ENCODE measurements around the gene CPE.
"Not testable (repeated sequence)": the region's sequence is repeated elsewhere in the genome, so short reads cannot be mapped to it uniquely, and the experiment has no call there.

The CPE gene

GRCh38 chr4:165378745-165379677 is at the start of gene CPE:
Gene CPE, plus strand, starts transcription at chr4:165379008. Its CDS starts 214 bp downstream, at chr4:165379222.
- DNase-seq (ENCODE audit: low read depth in 1 of 2, low spot score in 1 of 2) = peak; percentile 5 to 37

- no peak for DNase-seq (ENCODE audit: low read depth in 1 of 2, low spot score in 1 of 2)
Observed at GRCh38 chr4:165330071-165330470, 48.7 kb upstream of the CPE start.

DNA sequence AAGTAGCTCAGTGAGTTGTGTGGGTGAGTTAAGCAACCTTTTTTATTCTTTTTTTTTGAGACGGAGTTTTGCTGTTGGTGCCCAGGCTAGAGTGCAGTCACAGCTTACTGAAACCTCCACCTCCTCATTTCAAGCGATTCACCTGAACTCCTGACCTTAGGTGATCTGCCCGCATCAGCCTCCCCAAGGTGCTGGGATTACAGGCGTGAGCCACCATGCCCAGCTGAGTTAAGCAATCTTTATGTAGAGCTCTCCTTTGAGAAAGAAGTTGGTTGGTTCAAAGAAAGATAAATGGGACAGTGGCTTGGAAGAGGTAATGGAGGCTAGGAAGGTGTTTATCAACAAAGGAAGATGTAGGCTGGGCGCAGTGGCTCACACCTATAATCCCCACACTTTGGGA is 48.1 kb upstream of the CPE start:
- DNase-seq (ENCODE audit: low read depth in 1 of 2, low spot score in 1 of 2) = no peak

GRCh38 chr4:165331359-165331758 is 47.4 kb upstream of the CPE start:
- no peak for DNase-seq (ENCODE audit: low read depth in 1 of 2, low spot score in 1 of 2)

- no peak for DNase-seq (ENCODE audit: low read depth in 1 of 2, low spot score in 1 of 2)
Observed at GRCh38 chr4:165331823-165332222, 47.0 kb upstream of the CPE start.

DNA sequence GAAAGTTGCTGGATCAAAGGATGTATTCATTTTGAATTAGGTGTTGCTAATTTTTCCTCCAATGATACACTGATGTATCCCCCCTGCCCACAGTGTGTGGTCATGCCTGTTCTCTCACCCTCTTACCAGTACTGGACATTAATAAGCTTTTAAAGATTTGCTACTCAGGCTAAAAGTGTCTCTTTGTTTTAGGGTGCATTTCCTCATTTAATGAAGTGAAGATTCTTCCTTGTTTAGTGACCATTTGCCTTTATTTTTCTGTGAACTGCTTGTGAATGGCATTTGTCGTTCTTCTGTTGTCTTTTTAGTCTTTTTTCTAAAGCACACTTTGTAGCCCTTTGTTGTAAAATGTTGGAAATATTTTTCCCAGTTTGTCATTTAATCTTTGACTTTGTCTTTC is 46.3 kb upstream of the CPE start:
- no peak for DNase-seq (ENCODE audit: low read depth in 1 of 2, low spot score in 1 of 2)

DNA sequence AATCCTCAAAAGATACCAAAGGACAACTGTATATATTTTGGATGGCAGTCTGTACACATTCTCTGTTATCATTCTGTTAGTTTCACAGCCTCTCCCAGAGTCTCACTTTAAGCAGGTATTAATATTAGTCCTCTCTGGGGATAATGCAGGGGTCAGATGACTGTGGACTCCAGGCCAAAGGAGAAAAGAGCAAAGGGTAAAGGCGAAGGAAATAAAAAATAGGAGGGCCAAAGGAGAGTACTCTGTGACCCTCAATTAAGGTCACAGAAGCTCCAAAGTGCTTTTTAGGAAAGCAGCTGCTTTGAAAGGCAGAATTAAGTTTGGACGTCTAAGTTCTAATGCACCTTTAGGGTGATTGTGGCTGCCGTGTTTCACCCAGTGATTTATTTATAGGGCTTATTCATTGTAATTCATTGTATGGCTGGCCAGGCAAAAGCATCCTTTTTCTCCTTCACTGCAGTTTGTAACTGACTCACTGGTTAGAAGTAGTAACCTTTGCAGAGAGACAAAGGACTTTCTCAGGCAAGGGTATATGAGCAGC is 43.6 kb upstream of the CPE start:
- DNase-seq (ENCODE audit: low read depth in 1 of 2, low spot score in 1 of 2) = no peak

GRCh38 chr4:165336743-165337142 is 42.1 kb upstream of the CPE start:
- DNase-seq (ENCODE audit: low read depth in 1 of 2, low spot score in 1 of 2) = no peak

DNA sequence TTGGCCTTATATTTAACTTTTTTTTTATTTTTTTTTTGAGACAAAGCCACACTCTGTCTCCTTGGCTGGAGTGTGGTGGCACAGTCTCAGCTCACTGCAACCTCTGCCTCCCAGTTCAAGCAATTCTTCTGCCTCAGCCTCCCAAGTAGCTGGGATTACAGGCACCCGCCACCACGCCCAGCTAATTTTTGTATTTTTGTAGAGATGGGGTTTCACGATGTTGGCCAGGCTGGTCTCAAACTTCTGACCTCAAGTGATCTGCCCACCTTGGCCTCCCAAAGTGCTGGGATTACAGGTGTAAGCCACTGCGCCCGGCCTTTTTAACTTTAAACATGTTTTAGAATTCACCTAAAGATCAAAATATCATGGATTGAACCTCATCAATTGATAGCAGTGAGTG is 36.5 kb upstream of the CPE start:
- not testable (repeated sequence) for DNase-seq (ENCODE audit: low read depth in 1 of 2, low spot score in 1 of 2)

- DNase-seq (ENCODE audit: low read depth in 1 of 2, low spot score in 1 of 2) = no peak
Observed at GRCh38 chr4:165343353-165344191, 35.2 kb upstream of the CPE start.

DNA sequence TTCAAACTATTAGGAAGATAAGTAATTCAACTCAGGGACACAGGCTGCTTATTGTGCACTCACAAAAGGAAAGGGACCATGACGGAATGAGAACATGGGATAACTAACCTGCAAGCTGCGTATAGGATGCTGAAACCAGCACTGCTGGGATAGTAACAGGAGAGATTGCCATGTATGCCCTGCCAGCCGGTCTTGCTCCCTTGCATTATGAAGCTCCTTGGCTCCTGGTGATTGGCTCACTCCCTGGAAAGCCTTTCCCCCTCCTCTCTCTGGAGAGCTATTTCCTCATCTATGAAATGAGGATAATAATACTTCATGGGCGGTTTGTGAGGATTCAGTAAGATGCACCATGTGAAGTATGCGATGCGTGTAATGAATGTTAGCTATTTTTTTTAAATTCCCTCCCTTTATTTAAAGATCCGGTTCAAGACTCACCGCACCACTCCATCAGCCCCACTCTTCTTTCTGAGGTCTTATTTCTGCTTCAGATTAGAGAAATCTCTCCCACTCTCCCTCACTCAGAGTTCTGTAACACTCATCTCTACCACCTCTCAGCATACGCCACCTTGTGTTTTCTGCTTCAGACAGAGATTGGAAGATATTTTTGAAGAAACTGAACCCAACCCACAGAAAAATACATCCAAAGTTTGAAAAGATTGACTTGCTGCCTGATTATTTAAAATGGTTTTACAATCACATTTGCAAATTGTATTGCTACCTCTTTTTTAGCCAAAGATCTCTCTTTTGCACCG is 33.0 kb upstream of the CPE start:
- DNase-seq (ENCODE audit: low read depth in 1 of 2, low spot score in 1 of 2) = no peak

GRCh38 chr4:165347647-165348569 is 30.9 kb upstream of the CPE start:
- no peak for DNase-seq (ENCODE audit: low read depth in 1 of 2, low spot score in 1 of 2)

- DNase-seq (ENCODE audit: low read depth in 1 of 2, low spot score in 1 of 2) = no peak
Observed at GRCh38 chr4:165351359-165352130, 27.3 kb upstream of the CPE start.

GRCh38 chr4:165355900-165356300 is 22.9 kb upstream of the CPE start:
- DNase-seq (ENCODE audit: low read depth in 1 of 2, low spot score in 1 of 2) = no peak

DNA sequence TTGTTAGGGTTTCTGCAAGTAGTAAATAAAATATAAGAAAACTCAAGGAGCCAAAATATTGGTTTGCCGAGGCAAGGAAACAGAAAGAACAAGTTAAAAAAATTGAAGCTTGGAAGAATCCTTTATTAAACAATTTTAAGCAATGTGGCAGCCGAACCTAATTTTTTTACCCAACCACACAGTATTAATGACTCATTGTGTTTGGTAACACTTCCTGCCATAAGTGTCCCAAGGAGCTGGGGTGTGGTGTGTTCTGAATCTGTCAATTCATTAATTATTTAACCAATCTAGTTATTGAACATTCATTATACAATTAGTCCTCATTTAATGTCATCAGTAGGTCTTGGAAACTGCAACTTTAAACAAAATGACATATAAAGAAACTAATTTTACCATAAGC is 19.3 kb upstream of the CPE start:
- no peak for DNase-seq (ENCODE audit: low read depth in 1 of 2, low spot score in 1 of 2)

- DNase-seq (ENCODE audit: low read depth in 1 of 2, low spot score in 1 of 2) = no peak
Observed at GRCh38 chr4:165360041-165360695, 18.6 kb upstream of the CPE start.

- no peak for DNase-seq (ENCODE audit: low read depth in 1 of 2, low spot score in 1 of 2)
Observed at GRCh38 chr4:165360985-165361670, 17.7 kb upstream of the CPE start.

DNA sequence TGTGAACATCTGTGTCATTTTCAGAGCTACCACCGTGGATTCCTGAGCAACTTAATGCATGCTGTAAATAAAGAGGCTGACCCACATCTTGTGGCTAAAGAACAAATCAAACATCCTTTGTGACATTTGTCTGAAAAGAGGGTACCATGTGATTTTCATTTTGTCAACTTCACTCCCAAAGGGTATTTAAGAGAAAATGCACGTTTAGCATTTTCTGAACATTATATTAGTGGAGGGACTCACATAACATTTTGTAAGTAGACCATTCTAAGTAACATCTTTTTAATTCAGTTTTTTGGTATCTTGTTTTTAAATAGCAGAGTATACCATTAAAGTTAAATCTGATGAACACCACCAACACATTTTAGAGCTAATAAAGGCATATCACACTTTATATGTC is 17.0 kb upstream of the CPE start:
- no peak for DNase-seq (ENCODE audit: low read depth in 1 of 2, low spot score in 1 of 2)
